22Rv1 (cell line): ENCODE measurements around the gene RREB1.

Experiments
- CTCF ChIP-seq: fragments of 450-650 bp; IDR thresholded peaks from 2 replicates; pipeline ENCODE4 v1.5.1; 2017; ENCODE audit warnings: mild to moderate bottlenecking
- ZFX ChIP-seq: fragments of 450-650 bp; IDR thresholded peaks from 2 replicates; pipeline ENCODE4 v1.6.1; 2017; ENCODE audit warnings: antibody characterized with exemption, borderline replicate concordance

DNA sequence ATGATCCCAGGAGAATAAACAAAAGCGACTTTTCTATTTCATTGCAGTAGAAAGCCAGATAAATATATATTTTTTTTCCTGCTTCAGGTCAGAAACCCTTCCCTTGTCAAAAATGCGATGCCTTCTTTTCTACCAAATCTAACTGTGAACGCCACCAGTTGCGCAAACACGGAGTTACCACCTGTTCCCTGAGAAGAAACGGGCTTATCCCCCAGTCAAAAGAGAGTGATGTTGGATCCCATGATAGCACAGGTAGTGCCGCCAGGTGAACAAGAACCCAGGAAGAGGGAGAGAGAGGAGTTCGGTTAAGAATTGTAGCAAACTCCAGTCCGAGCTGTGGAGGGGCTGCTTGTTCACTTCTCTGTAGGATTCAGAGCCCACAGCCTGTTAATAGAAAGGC is 132.6 kb downstream of the RREB1 start:
- TF ChIP-seq CTCF (no peak), ZFX (no peak)
